ENCODE results near the gene SERTAD1.
A peak's percentile ranks its signal among the peaks of the same experiment; 100 is the strongest.

Gene SERTAD1

GRCh38 chr19:40425450-40426287, at the start of gene SERTAD1:
Gene SERTAD1 (minus strand): TSS chr19:40425992. CDS start chr19:40423546, 2,446 bp downstream.
- peak; percentile 51 for TF ChIP-seq CTCF (conservative IDR thresholded peaks at IDR 0.05; ENCODE audit: low read depth)
- H3K27ac ChIP-seq, result peak within 1 kb of the TSS; percentile 99
- POLR2A ChIA-PET (ENCODE audit: low non-redundant PET), result interaction anchor here (0.7 to 1.4 kb wide), 4 partner anchors 10 to 1464 kb away, joined by 3 to 13 read pairs (median 4); no protein-coding TSS in a partner anchor
- peak; percentile 97 for DNase-seq (ENCODE audit: low spot score)
- CTCF ChIA-PET, result interaction anchor here (0.6 to 0.9 kb wide), 3 partner anchors 18 to 121 kb away, joined by 3 to 5 read pairs (median 3); no protein-coding TSS in a partner anchor

GRCh38 chr19:40474737-40475136, 48.9 kb upstream of the SERTAD1 start:
- no peak for DNase-seq (ENCODE audit: low spot score)
- ChIA-PET CTCF (no interaction called here), POLR2A (ENCODE audit: low non-redundant PET) (no interaction called here)
- no peak overlapping the region for H3K27ac ChIP-seq
- no peak for TF ChIP-seq CTCF (conservative IDR thresholded peaks at IDR 0.05; ENCODE audit: low read depth)

- ChIA-PET CTCF (no interaction called here), POLR2A (ENCODE audit: low non-redundant PET) (no interaction called here)
- no peak overlapping the region for H3K27ac ChIP-seq
- TF ChIP-seq CTCF (conservative IDR thresholded peaks at IDR 0.05; ENCODE audit: low read depth), result no peak
- no peak for DNase-seq (ENCODE audit: low spot score)
Observed at GRCh38 chr19:40472516-40472915, 46.7 kb upstream of the SERTAD1 start.

- ChIA-PET POLR2A (ENCODE audit: low non-redundant PET) (no interaction called here), CTCF (no interaction called here)
- no peak overlapping the region for H3K27ac ChIP-seq
- no peak for DNase-seq (ENCODE audit: low spot score)
- no peak for TF ChIP-seq CTCF (conservative IDR thresholded peaks at IDR 0.05; ENCODE audit: low read depth)
Observed at GRCh38 chr19:40471111-40471510, 45.3 kb upstream of the SERTAD1 start.

GRCh38 chr19:40469011-40469410, 43.2 kb upstream of the SERTAD1 start:
- CTCF ChIA-PET, result no interaction called here
- TF ChIP-seq CTCF (conservative IDR thresholded peaks at IDR 0.05; ENCODE audit: low read depth), result no peak
- POLR2A ChIA-PET (ENCODE audit: low non-redundant PET), result interaction anchor here (0.6 kb wide), 1 partner anchor 31 kb away, joined by 6 read pairs; no protein-coding TSS in a partner anchor
- no peak for DNase-seq (ENCODE audit: low spot score)
- no peak overlapping the region for H3K27ac ChIP-seq

GRCh38 chr19:40466985-40467734, 41.4 kb upstream of the SERTAD1 start, which contains the start of gene SPTBN4:
Gene SPTBN4 (plus strand): TSS chr19:40467001. CDS start chr19:40472622, 5,621 bp downstream.
- H3K27ac ChIP-seq, result peak within 1 kb of the TSS; percentile 85; the same call in 1 of the 2 replicates
- TF ChIP-seq CTCF (conservative IDR thresholded peaks at IDR 0.05; ENCODE audit: low read depth), result no peak
- ChIA-PET CTCF (no interaction called here), POLR2A (ENCODE audit: low non-redundant PET) (no interaction called here)
- no peak for DNase-seq (ENCODE audit: low spot score)
